GM12891 (cell line): ENCODE data around the gene PRPH.
"Not testable (repeated sequence)": the region's sequence is repeated elsewhere in the genome, so short reads cannot be mapped to it uniquely, and the experiment has no call there.

Experiments used
- DNase-seq: peaks from one replicate; pipeline ENCODE4 v3.0.0; 2011; ENCODE audit warnings: low spot score; ENCODE audit not compliant: insufficient read length
- FAIRE-seq: peaks from 2 replicates; lab custom pipeline; 2011; peaks lifted over from hg19 to GRCh38; lab: Jason Lieb, UNC
- PAX5 ChIP-seq: IDR thresholded peaks from 2 replicates; pipeline ENCODE4 v1.6.1; 2011; ENCODE audit warnings: low read length, moderate library complexity, mild to moderate bottlenecking; ENCODE audit not compliant: insufficient read depth, severe bottlenecking
- POLR2A ChIP-seq: IDR thresholded peaks from 2 replicates; pipeline ENCODE4 v1.6.1; 2011; ENCODE audit warnings: low read depth, low read length, control low read depth
- POLR2AphosphoS5 ChIP-seq: IDR thresholded peaks from 2 replicates; pipeline ENCODE4 v1.6.1; 2011; ENCODE audit warnings: low read depth, low read length, control low read depth
- POU2F2 ChIP-seq: IDR thresholded peaks from 2 replicates; pipeline ENCODE4 v1.6.1; 2011; ENCODE audit warnings: low read depth, mild to moderate bottlenecking, control low read depth, low read length, moderate library complexity
- SPI1 ChIP-seq: IDR thresholded peaks from 2 replicates; pipeline ENCODE4 v1.6.1; 2011; ENCODE audit warnings: low read depth, low read length, control low read depth
- TAF1 ChIP-seq: IDR thresholded peaks from 2 replicates; pipeline ENCODE4 v1.6.1; 2011; ENCODE audit warnings: low read depth, low read length, control low read depth

Gene PRPH

DNA sequence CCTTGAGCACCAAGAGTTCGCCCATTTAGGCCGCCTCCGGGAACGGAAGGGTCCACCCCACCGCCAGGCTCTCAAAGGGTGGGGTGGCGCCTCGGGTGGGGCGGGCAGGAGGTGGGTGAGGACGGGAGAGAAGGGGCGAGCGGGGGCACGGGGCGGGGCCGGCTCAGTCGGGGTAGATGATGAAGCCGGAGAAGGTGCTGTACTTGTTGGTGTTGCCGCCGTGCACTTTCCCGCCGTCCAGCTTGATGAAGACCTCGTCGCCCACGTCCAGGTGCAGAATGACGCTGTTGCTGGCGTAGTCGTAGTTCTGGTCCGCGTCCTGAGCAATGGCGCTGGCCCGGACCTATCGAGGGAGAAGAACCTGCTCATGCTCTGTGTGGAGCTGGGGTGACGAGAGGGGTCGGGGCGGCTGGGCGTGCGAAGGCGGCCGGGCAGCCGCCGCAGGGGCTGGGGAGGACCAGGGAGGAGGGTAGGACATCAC is 38.0 kb downstream of the PRPH start:
- FAIRE-seq (peak; percentile 60), DNase-seq (no peak)
- TF ChIP-seq POU2F2, result no peak
- no peak for TF ChIP-seq TAF1
- TF ChIP-seq POLR2AphosphoS5, result no peak
- TF ChIP-seq POLR2A, result no peak
- TF ChIP-seq PAX5, result no peak
- TF ChIP-seq SPI1, result no peak

DNA sequence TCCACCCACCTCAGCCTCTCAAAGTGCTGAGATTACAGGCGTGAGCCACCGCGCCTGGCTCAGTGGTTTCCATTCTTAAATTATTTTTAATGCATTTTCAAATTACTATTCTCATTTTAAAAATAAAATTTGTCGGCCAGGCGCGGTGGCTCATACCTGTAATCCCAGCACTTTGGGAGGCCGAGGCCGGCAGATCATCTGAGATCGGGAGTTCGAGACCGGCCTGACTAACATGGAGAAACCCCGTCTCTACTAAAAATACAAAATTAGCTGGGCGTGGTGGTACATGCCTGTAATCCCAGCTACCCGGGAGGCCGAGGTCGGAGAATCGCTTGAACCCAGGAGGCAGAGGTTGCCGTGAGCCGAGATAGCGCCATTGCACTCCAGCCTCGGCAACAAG is 38.8 kb downstream of the PRPH start:
- FAIRE-seq, DNase-seq: not testable (repeated sequence)

DNA sequence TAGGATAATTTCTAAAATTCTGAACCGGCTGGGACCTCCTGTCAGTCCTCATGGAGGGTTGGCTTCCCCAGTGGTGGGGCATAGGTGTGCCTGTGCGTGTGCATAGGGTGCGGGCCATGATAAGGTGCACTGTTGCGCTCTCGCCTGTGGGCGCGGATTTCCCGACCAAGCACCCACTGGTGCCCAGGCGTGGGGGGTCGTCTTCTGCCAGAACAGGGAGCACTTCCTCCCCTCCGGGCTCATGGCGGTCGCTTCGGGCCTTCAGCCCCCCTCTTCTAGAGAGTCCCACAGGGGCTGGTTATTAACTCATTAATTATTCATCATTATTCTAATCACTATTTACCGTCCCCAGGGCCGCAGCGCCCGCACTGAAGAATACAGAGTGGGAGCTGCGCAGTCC is 39.3 kb downstream of the PRPH start:
- TF ChIP-seq SPI1, result no peak
- TF ChIP-seq PAX5, result no peak
- no peak for TF ChIP-seq TAF1
- TF ChIP-seq POU2F2, result no peak
- no peak for TF ChIP-seq POLR2A
- no peak for TF ChIP-seq POLR2AphosphoS5
- DNase-seq (no peak), FAIRE-seq (no peak)

DNA sequence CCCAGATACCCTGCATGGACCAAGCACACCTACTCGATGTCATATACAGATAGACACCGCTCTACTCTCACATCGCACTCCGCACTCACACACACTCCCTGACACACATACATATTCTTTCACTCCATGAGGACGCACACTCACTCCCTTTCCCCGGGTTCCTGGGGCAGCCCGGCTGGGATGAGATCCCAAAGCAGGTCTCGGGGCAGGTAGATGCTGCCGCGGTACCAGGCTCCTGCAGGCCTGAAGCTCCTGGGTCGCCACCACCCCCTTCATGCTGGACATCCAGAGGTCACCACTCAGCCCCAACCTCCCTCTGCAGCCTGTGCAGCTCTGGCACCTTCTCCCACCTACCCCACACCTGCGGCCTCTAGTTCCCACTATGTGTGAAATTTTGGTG is 39.7 kb downstream of the PRPH start:
- TF ChIP-seq POLR2A, result no peak
- no peak for TF ChIP-seq TAF1
- TF ChIP-seq POLR2AphosphoS5, result no peak
- TF ChIP-seq SPI1, result no peak
- no peak for TF ChIP-seq PAX5
- no peak for TF ChIP-seq POU2F2
- FAIRE-seq (no peak), DNase-seq (no peak)

DNA sequence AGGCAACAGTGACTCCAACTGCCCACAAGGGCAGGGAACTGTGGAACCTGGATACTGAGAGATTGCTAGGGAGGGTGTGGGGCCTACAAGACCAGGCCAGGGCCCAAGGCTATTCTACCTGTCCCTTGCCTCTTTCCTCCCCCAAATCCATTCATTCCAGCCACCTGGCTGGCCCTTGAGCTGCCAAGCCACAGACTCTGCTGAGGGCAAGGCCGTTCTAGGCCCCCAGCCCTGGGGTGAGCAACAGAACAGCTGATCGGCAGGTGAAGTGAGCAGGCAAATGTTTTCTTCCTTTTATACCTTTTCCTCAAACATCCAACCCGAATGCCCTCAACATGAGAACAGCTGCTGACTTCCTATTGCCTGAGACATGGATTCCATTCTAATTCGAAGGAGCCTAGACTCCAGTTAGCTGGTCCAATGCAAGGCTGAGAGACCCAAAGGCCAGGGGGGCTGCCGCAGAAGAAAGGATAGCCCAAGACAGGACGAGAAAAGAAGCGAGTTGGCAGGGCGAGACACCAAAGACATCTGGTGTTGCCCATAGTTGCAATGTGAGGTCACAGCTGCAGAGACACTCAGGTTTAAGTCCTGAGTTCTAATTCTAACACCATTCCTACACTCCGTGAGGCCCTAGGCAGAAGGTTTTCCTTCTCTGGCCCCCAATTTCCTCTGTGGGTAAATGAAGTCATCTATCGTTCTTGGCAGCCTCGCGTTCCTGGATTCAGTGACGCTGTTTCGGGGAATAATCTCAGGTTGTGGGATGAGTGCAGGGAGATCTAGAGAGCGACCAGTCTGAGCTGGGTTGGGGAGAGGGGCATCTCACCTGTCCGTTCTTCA is 40.4 kb downstream of the PRPH start:
- FAIRE-seq (no peak), DNase-seq (no peak)
- no peak for TF ChIP-seq PAX5
- no peak for TF ChIP-seq POLR2A
- no peak for TF ChIP-seq POU2F2
- no peak for TF ChIP-seq TAF1
- TF ChIP-seq POLR2AphosphoS5, result no peak
- TF ChIP-seq SPI1, result no peak

DNA sequence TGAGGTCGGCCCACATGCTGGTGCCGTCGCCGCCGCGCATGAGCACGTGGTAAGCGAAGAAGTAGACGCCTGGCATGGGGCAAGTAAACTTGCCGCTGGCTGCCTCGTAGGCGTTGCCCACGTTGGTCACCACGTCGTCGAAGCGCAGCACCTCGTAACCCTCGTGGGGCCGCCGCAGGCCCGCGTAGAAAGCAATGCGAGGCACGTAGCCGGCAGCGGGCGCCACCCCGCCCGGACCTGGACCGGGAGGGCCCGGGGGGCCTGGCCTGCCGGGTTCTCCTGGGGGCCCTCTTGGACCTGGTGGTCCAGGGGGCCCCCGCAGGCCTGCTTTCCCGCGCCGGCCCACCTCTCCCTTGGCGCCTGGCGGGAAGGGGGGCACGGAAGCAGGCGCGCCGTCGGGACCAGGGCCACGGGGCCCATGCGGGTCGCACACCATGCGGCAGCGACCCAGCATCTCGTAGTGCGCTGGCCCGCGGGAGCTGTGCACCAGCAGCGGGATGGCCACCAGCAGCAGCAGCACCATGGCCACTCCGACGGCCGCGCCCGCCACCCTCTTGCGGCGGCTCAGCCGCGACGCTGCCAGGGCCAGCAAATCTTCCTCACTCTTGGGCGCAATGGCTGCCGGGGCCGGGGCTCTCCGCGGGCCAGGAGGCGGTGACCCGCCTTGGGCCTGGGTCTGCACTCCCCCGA is 41.2 kb downstream of the PRPH start:
- DNase-seq, result no peak
- TF ChIP-seq SPI1 (no peak), TAF1 (no peak), POLR2A (no peak), POLR2AphosphoS5 (no peak), PAX5 (no peak)
- FAIRE-seq, result no peak

DNA sequence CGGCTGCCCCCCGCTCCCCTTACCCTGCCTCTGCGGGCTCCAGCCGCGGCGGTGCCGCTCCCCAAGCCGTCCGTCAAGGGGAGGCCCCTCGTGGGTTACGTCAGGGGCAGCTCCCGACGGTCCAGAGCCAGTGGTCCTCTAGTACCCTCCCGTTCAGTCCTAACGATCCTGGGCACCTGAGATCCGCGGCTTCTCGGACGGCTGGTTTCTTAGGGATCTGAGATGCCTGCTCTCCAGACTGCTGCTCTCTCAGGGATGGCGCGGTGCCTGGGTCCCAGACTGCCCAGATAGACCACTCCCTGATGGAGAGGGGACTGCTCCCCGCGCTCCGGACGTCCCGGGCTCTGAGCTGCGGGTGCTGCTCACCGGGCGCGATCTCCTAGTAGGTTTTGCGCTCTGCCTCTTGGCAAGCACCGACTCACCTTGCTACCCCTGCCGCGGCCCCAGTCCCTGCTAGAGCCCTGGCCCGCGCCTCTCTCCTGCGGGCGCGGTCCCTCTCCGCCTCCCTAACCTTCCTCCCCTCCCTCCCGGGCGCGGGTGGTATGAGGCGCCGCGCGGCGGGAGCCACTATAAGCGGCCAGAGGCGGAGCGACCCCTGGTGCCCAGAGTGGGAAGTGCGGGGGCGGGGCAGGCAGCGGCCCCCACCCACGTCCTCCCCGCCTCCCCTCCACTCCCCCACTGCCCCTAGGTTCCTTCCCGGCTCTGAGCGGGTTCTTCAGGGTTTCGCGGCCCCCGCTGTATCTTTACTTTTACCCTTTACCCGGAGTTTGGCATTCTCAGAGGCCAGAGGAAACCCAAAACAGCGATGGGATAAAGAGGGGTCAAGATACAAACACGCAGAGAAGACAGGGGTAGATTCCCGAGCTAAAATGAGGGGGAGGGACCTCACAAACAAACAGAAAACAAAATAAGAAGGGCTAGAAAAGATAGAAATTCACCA is 42.0 kb downstream of the PRPH start, which contains the start of gene C1QL4:
C1QL4 (minus strand) TSS at position 544 of the 940 bp plus-strand sequence. CDS start 711 bp downstream, outside the sequence.
- TF ChIP-seq PAX5 (no peak), POU2F2 (no peak), TAF1 (no peak), POLR2A (no peak), POLR2AphosphoS5 (no peak), SPI1 (no peak)

DNA sequence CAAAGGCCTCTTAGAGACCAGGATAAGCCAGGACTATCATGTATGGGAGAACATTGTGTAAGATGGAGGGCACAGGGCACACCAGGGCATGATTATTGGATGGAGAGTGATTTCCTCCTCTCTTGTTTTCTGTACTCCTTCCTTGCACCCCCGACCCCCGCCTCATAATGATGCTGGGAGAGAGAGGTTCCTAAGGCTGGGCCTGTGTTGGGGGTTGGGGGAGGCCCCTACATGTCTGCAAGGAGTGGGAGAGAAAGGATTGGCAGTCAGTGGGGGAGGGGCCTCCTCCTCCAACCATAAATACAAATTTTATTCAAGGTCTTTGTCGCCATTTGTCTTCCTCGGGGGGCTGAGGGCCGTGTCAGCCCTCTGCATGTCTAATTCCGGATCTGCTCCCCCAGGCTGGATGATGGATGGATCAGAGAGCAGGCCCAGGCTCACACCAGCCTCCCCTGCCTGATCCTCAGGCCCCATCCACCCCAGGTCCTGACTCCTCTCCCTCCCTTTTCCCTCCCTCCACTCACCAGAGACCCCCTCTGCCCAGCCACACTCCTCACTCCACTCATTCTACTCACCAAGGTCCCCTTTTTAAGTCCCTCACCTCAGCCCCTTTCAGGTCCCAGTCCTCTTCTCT is 44.0 kb downstream of the PRPH start:
- TF ChIP-seq POLR2AphosphoS5 (no peak), POU2F2 (no peak), POLR2A (no peak), SPI1 (no peak), PAX5 (no peak), TAF1 (no peak)
- no peak for FAIRE-seq
- no peak for DNase-seq

More for the DNA sequence above, 42.0 kb downstream of the PRPH start, which contains the start of gene C1QL4:
- DNase-seq (peak; percentile 90), FAIRE-seq (peak; percentile 81)

DNA sequence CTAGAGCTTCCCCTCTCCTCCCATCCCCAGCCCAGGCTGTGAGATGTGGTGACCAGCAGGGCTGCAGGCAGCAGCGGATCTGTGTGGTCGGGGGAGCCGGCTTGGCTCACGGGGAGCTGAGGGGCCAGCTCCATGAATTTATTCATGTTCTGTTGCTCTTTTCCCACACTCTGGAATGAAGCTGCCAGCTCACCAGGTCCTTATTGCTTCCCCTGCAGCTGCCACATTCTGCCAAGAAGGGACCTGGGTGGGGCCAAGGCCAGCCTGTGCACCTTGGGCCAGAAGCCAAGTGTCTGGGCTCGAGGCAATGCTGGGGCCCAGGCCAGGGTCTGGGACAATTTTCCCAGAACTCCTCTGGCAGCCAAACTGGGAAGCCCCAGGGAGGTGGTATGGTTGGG is 44.5 kb downstream of the PRPH start:
- FAIRE-seq (no peak), DNase-seq (no peak)
- no peak for TF ChIP-seq SPI1
- no peak for TF ChIP-seq PAX5
- no peak for TF ChIP-seq TAF1
